ENCODE results near the gene SPON2. TPM values are rescaled to one million over a fixed set of nuclear protein-coding genes. Genes with fewer than 3 reads are reported as not detected.

The SPON2 gene
- total RNA-seq, 1 experiment from 2014 or later: 0.54 TPM

DNA sequence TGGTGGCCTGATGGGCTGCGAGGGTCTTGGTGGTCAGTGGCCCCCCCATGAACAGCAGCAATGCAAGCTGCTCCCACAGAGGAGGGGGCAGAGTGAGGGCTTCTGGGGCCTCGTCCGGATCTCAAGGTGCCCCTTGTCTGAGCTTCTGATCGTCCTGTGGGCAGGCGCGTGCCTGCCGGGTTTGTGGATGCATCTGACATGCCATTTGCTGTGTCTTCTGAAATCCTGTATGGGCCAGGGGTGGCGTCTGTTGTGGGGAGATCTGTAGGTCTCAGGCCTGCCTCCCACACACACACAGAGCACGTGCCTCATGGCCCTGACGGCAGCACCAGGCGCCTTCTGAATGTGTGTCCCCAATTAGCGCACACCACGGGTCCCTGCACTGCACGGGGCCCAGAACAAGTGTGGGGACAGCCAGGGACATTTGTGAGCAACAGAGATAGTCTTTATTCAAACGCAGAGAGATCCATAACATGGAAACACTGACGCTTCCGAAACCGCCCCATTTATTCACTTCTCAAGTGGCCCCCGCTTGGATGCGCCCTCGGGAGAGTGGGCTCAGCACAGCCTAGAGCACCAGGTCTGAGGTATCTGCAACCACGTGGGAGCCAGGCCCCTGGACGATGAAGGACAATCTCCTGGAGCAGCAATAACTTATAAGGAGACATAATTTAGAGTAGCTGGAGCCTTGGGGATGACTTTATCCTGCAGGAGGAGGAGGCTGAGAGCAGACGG is 5.7 kb downstream of the SPON2 start:
- Mint-ChIP-seq H3K36me3 (ENCODE audit: insufficient read depth, unreplicated experiment) (no peaks in the 10 kb centered on the region), H3K27me3 (ENCODE audit: insufficient read depth, unreplicated experiment) (no peaks in the 10 kb centered on the region), H3K4me3 (ENCODE audit: unreplicated experiment) (peak overlapping the region; percentile 59), H3K4me1 (ENCODE audit: insufficient read depth, unreplicated experiment) (no peaks in the 10 kb centered on the region), H3K9me3 (ENCODE audit: unreplicated experiment) (no peaks in the 10 kb centered on the region), H3K27ac (ENCODE audit: low read depth, unreplicated experiment) (no peak overlapping the region)
- DNase-seq (ENCODE audit: unreplicated experiment): no peak
- intact Hi-C loops (cut with micrococcal nuclease): loop anchor here (1.0 to 5.0 kb wide), 3 partner anchors 81 to 185 kb away; partner anchors contain the start of gene CTBP1
- no TSS peak for BruUV-seq (replicated peaks)
- TF ChIP-seq, protein P1, sequence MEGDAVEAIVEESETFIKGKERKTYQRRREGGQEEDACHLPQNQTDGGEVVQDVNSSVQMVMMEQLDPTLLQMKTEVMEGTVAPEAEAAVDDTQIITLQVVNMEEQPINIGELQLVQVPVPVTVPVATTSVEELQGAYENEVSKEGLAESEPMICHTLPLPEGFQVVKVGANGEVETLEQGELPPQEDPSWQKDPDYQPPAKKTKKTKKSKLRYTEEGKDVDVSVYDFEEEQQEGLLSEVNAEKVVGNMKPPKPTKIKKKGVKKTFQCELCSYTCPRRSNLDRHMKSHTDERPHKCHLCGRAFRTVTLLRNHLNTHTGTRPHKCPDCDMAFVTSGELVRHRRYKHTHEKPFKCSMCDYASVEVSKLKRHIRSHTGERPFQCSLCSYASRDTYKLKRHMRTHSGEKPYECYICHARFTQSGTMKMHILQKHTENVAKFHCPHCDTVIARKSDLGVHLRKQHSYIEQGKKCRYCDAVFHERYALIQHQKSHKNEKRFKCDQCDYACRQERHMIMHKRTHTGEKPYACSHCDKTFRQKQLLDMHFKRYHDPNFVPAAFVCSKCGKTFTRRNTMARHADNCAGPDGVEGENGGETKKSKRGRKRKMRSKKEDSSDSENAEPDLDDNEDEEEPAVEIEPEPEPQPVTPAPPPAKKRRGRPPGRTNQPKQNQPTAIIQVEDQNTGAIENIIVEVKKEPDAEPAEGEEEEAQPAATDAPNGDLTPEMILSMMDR (IDR thresholded peaks at IDR 0.05; ENCODE audit: unreplicated experiment): no peak
- CTCF ChIA-PET: interaction anchor here (0.5 to 2.7 kb wide), 20 partner anchors 9 to 137 kb away, joined by 3 to 14 read pairs (median 6); no protein-coding TSS in a partner anchor
- POLR2A ChIA-PET: interaction anchor here (0.7 to 2.3 kb wide), 3 partner anchors 25 to 81 kb away, joined by 3 to 9 read pairs (median 4); no protein-coding TSS in a partner anchor

GRCh38 chr4:1164956-1165545 is 7.3 kb downstream of the SPON2 start:
- no peak for DNase-seq (ENCODE audit: unreplicated experiment)
- CTCF ChIA-PET: interaction anchor here (0.7 to 1.9 kb wide), 5 partner anchors 10 to 104 kb away, joined by 3 to 9 read pairs (median 7); no protein-coding TSS in a partner anchor
- no TSS peak for BruUV-seq (replicated peaks)
- POLR2A ChIA-PET: no interaction called here
- Mint-ChIP-seq H3K9me3 (ENCODE audit: unreplicated experiment) (no peaks in the 10 kb centered on the region), H3K4me1 (ENCODE audit: insufficient read depth, unreplicated experiment) (no peaks in the 10 kb centered on the region), H3K27ac (ENCODE audit: low read depth, unreplicated experiment) (no peak overlapping the region), H3K27me3 (ENCODE audit: insufficient read depth, unreplicated experiment) (no peaks in the 10 kb centered on the region), H3K4me3 (ENCODE audit: unreplicated experiment) (no peak overlapping the region), H3K36me3 (ENCODE audit: insufficient read depth, unreplicated experiment) (no peaks in the 10 kb centered on the region)
- intact Hi-C loops (cut with micrococcal nuclease): loop anchor here (5.0 kb wide), 1 partner anchor 82 kb away; the partner anchor contains the start of gene CTBP1
- TF ChIP-seq, protein P1 (IDR thresholded peaks at IDR 0.05; ENCODE audit: unreplicated experiment): no peak

DNA sequence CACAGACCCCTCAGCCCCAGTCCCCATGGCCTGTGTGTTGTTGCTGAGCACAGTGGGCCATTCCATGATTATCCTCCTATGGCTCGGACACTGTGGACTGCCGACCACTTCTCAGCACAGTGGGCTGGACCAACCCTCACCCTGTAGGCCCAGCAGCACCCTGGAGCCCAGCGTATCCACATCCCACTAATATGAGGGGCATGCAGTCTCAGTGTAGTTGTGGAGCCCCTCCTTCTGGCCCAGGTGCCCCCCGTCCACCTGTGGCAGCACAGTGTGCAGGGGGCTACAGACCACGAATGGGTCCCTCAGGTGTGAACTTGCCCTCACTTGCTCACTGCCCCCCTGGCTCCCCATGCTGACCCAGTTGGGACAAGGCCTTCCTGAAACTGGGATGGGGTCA is 7.9 kb downstream of the SPON2 start:
- no peaks in the 10 kb centered on the region for H3K9me3 Mint-ChIP-seq (ENCODE audit: unreplicated experiment)
- ChIA-PET POLR2A (no interaction called here), CTCF (interaction anchor here (0.7 kb wide), 1 partner anchor 90 kb away, joined by 3 read pairs; no protein-coding TSS in a partner anchor)
- H3K27me3 Mint-ChIP-seq (ENCODE audit: insufficient read depth, unreplicated experiment): no peaks in the 10 kb centered on the region
- TF ChIP-seq, protein P1 (IDR thresholded peaks at IDR 0.05; ENCODE audit: unreplicated experiment): no peak
- no peaks in the 10 kb centered on the region for H3K36me3 Mint-ChIP-seq (ENCODE audit: insufficient read depth, unreplicated experiment)
- intact Hi-C loops (cut with micrococcal nuclease): no loop called here
- BruUV-seq (replicated peaks): no TSS peak
- no peak overlapping the region for H3K4me3 Mint-ChIP-seq (ENCODE audit: unreplicated experiment)
- DNase-seq (ENCODE audit: unreplicated experiment): no peak
- no peak overlapping the region for H3K27ac Mint-ChIP-seq (ENCODE audit: low read depth, unreplicated experiment)
- H3K4me1 Mint-ChIP-seq (ENCODE audit: insufficient read depth, unreplicated experiment): no peaks in the 10 kb centered on the region

DNA sequence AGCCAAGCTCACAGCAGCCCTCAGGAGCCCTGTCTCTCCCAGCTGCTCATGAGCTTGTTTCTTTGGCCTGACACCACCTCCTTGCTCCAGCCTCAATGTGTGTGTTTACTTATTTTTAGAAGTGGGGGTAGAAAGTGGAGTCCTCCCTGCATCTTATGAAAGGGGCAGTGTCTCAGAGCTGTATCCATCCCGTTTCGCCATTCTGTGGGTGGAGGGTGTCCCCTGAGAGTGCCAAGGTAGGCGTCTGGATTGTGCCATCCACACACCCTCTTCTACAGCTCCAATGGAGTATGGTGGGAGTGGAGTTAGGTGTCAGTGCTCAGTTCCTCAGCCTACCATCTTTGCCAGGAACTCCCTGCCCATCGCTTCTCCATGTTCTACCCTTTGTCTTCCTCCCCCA is 8.3 kb downstream of the SPON2 start:
- TF ChIP-seq, protein P1 (IDR thresholded peaks at IDR 0.05; ENCODE audit: unreplicated experiment): no peak
- Mint-ChIP-seq H3K36me3 (ENCODE audit: insufficient read depth, unreplicated experiment) (no peaks in the 10 kb centered on the region), H3K4me1 (ENCODE audit: insufficient read depth, unreplicated experiment) (no peaks in the 10 kb centered on the region), H3K4me3 (ENCODE audit: unreplicated experiment) (no peak overlapping the region), H3K27ac (ENCODE audit: low read depth, unreplicated experiment) (no peak overlapping the region), H3K9me3 (ENCODE audit: unreplicated experiment) (no peaks in the 10 kb centered on the region), H3K27me3 (ENCODE audit: insufficient read depth, unreplicated experiment) (no peaks in the 10 kb centered on the region)
- no peak for DNase-seq (ENCODE audit: unreplicated experiment)
- POLR2A ChIA-PET: interaction anchor here (0.7 to 1.5 kb wide), 3 partner anchors 9 to 83 kb away, joined by 3 to 5 read pairs (median 3); no protein-coding TSS in a partner anchor
- intact Hi-C loops (cut with micrococcal nuclease): no loop called here
- no TSS peak for BruUV-seq (replicated peaks)
- CTCF ChIA-PET: interaction anchor here (0.7 kb wide), 1 partner anchor 90 kb away, joined by 3 read pairs; no protein-coding TSS in a partner anchor

Measured in MCF 10A (cell line).